ENCODE results near the gene BIRC7. TPM values are rescaled to one million over a fixed set of nuclear protein-coding genes. Genes with fewer than 3 reads are reported as not detected.

The BIRC7 gene
- total RNA-seq, 1 experiment from 2014 or later: not detected

GRCh38 chr20:63273635-63274380, 38.1 kb downstream of the BIRC7 start:
- intact Hi-C loops (cut with micrococcal nuclease): no loop called here
- peaks cover 13% of the 10 kb centered on the region for H3K4me1 Mint-ChIP-seq (ENCODE audit: insufficient read depth, unreplicated experiment)
- BruUV-seq (replicated peaks): TSS peak; percentile 67
- peaks cover 22% of the 10 kb centered on the region for H3K36me3 Mint-ChIP-seq (ENCODE audit: insufficient read depth, unreplicated experiment)
- ChIA-PET CTCF (interaction anchor here (1.5 to 7.2 kb wide), 2 partner anchors 36 to 50 kb away, joined by 4 to 60 read pairs; no protein-coding TSS in a partner anchor), POLR2A (interaction anchor here (1.0 to 2.6 kb wide), 4 partner anchors 18 to 591 kb away, joined by 4 to 20 read pairs (median 8); partner anchors contain the start of genes TPD52L2 and YTHDF1)
- TF ChIP-seq CTCF (IDR thresholded peaks at IDR 0.05; ENCODE audit: unreplicated experiment): no peak
- no peaks in the 10 kb centered on the region for H3K27me3 Mint-ChIP-seq (ENCODE audit: insufficient read depth, unreplicated experiment)
- H3K9me3 Mint-ChIP-seq (ENCODE audit: unreplicated experiment): no peaks in the 10 kb centered on the region
- H3K4me3 Mint-ChIP-seq (ENCODE audit: unreplicated experiment): peak overlapping the region; percentile 76
- peak overlapping the region; percentile 90 for H3K27ac Mint-ChIP-seq (ENCODE audit: low read depth, unreplicated experiment)
- peak; percentile 32 for DNase-seq (ENCODE audit: unreplicated experiment)

GRCh38 chr20:63274381-63275228, 38.9 kb downstream of the BIRC7 start:
- no TSS peak for BruUV-seq (replicated peaks)
- CTCF ChIA-PET: interaction anchor here (1.5 to 7.2 kb wide), 2 partner anchors 35 to 51 kb away, joined by 4 to 60 read pairs; no protein-coding TSS in a partner anchor
- TF ChIP-seq CTCF (IDR thresholded peaks at IDR 0.05; ENCODE audit: unreplicated experiment): no peak
- peak overlapping the region; percentile 76 for H3K4me3 Mint-ChIP-seq (ENCODE audit: unreplicated experiment)
- H3K27me3 Mint-ChIP-seq (ENCODE audit: insufficient read depth, unreplicated experiment): no peaks in the 10 kb centered on the region
- H3K4me1 Mint-ChIP-seq (ENCODE audit: insufficient read depth, unreplicated experiment): peaks cover 13% of the 10 kb centered on the region
- intact Hi-C loops (cut with micrococcal nuclease): no loop called here
- no peaks in the 10 kb centered on the region for H3K9me3 Mint-ChIP-seq (ENCODE audit: unreplicated experiment)
- no peak for DNase-seq (ENCODE audit: unreplicated experiment)
- POLR2A ChIA-PET: interaction anchor here (0.8 to 2.6 kb wide), 3 partner anchors 40 to 67 kb away, joined by 3 to 10 read pairs (median 4); partner anchors contain the start of gene YTHDF1
- H3K27ac Mint-ChIP-seq (ENCODE audit: low read depth, unreplicated experiment): peak overlapping the region; percentile 90
- H3K36me3 Mint-ChIP-seq (ENCODE audit: insufficient read depth, unreplicated experiment): peaks cover 29% of the 10 kb centered on the region

- H3K9me3 Mint-ChIP-seq (ENCODE audit: unreplicated experiment): no peaks in the 10 kb centered on the region
- peaks cover 33% of the 10 kb centered on the region for H3K36me3 Mint-ChIP-seq (ENCODE audit: insufficient read depth, unreplicated experiment)
- POLR2A ChIA-PET: interaction anchor here (0.5 kb wide), 1 partner anchor 253 kb away, joined by 3 read pairs; no protein-coding TSS in a partner anchor
- H3K4me3 Mint-ChIP-seq (ENCODE audit: unreplicated experiment): no peak overlapping the region
- BruUV-seq (replicated peaks): no TSS peak
- no peak for DNase-seq (ENCODE audit: unreplicated experiment)
- CTCF ChIA-PET: interaction anchor here (2.7 kb wide), 1 partner anchor 52 kb away, joined by 21 read pairs; no protein-coding TSS in a partner anchor
- H3K4me1 Mint-ChIP-seq (ENCODE audit: insufficient read depth, unreplicated experiment): peaks cover 13% of the 10 kb centered on the region
- H3K27me3 Mint-ChIP-seq (ENCODE audit: insufficient read depth, unreplicated experiment): no peaks in the 10 kb centered on the region
- intact Hi-C loops (cut with micrococcal nuclease): no loop called here
- no peak for TF ChIP-seq CTCF (IDR thresholded peaks at IDR 0.05; ENCODE audit: unreplicated experiment)
- H3K27ac Mint-ChIP-seq (ENCODE audit: low read depth, unreplicated experiment): no peak overlapping the region
Measured at GRCh38 chr20:63275825-63276224, 40.1 kb downstream of the BIRC7 start.

- POLR2A ChIA-PET: no interaction called here
- no peak overlapping the region for H3K4me3 Mint-ChIP-seq (ENCODE audit: unreplicated experiment)
- no peak overlapping the region for H3K27ac Mint-ChIP-seq (ENCODE audit: low read depth, unreplicated experiment)
- no peak for DNase-seq (ENCODE audit: unreplicated experiment)
- intact Hi-C loops (cut with micrococcal nuclease): no loop called here
- peaks cover 8% of the 10 kb centered on the region for H3K4me1 Mint-ChIP-seq (ENCODE audit: insufficient read depth, unreplicated experiment)
- BruUV-seq (replicated peaks): no TSS peak
- no peaks in the 10 kb centered on the region for H3K9me3 Mint-ChIP-seq (ENCODE audit: unreplicated experiment)
- H3K27me3 Mint-ChIP-seq (ENCODE audit: insufficient read depth, unreplicated experiment): no peaks in the 10 kb centered on the region
- TF ChIP-seq CTCF (IDR thresholded peaks at IDR 0.05; ENCODE audit: unreplicated experiment): no peak
- CTCF ChIA-PET: interaction anchor here (0.7 to 2.7 kb wide), 5 partner anchors 10 to 62 kb away, joined by 3 to 21 read pairs (median 3); no protein-coding TSS in a partner anchor
- peaks cover 38% of the 10 kb centered on the region for H3K36me3 Mint-ChIP-seq (ENCODE audit: insufficient read depth, unreplicated experiment)
Measured at GRCh38 chr20:63276956-63277355, 41.3 kb downstream of the BIRC7 start.
